Stimulated activated CD8-positive, alpha-beta memory T cell treated with anti-CD3 and anti-CD28 coated beads, Interleukin-15, amount 100 ng/mL, for 24 hours (primary cell): ENCODE data around the gene LGALS9.
A peak's percentile ranks its signal among the peaks of the same experiment; 100 is the strongest.
"Not testable (repeated sequence)": the region's sequence is repeated elsewhere in the genome, so short reads cannot be mapped to it uniquely, and the experiment has no call there.

Experiments
- DNase-seq: peaks from one replicate; pipeline ENCODE4 v3.0.0-alpha.2; 2020; ENCODE audit warnings: low read depth

Gene LGALS9

GRCh38 chr17:27631411-27631760 lies 398 bp downstream of the LGALS9 start:
- no peak for DNase-seq

GRCh38 chr17:27631897-27632725 lies 1.1 kb downstream of the LGALS9 start:
- no peak for DNase-seq

GRCh38 chr17:27632766-27633165 lies 1.8 kb downstream of the LGALS9 start:
- not testable (repeated sequence) for DNase-seq

GRCh38 chr17:27633312-27634025 lies 2.5 kb downstream of the LGALS9 start:
- no peak for DNase-seq

GRCh38 chr17:27634026-27634335 lies 3.0 kb downstream of the LGALS9 start:
- DNase-seq: no peak

- DNase-seq: no peak
Observed at GRCh38 chr17:27634776-27635175, 3.8 kb downstream of the LGALS9 start.

GRCh38 chr17:27635275-27635823 lies 4.4 kb downstream of the LGALS9 start:
- DNase-seq: no peak

- DNase-seq: not testable (repeated sequence)
Observed at GRCh38 chr17:27636005-27636520, 5.1 kb downstream of the LGALS9 start.

- not testable (repeated sequence) for DNase-seq
Observed at GRCh38 chr17:27637818-27638217, 6.8 kb downstream of the LGALS9 start.

GRCh38 chr17:27638415-27638914 lies 7.5 kb downstream of the LGALS9 start:
- not testable (repeated sequence) for DNase-seq

GRCh38 chr17:27640790-27641189 lies 9.8 kb downstream of the LGALS9 start:
- DNase-seq: no peak

GRCh38 chr17:27644586-27644985 lies 13.6 kb downstream of the LGALS9 start:
- no peak for DNase-seq

GRCh38 chr17:27645621-27646020 lies 14.6 kb downstream of the LGALS9 start:
- DNase-seq: not testable (repeated sequence)

GRCh38 chr17:27646232-27646631 lies 15.2 kb downstream of the LGALS9 start:
- no peak for DNase-seq

- no peak for DNase-seq
Observed at GRCh38 chr17:27647765-27648164, 16.8 kb downstream of the LGALS9 start.

GRCh38 chr17:27649111-27649571 lies 18.2 kb downstream of the LGALS9 start:
- not testable (repeated sequence) for DNase-seq

GRCh38 chr17:27649929-27650328 lies 18.9 kb downstream of the LGALS9 start:
- no peak for DNase-seq

GRCh38 chr17:27650836-27651235 lies 19.8 kb downstream of the LGALS9 start:
- no peak for DNase-seq

- DNase-seq: peak; percentile 47
Observed at GRCh38 chr17:27651411-27652345, 20.7 kb downstream of the LGALS9 start.

- DNase-seq: not testable (repeated sequence)
Observed at GRCh38 chr17:27653449-27653971, 22.5 kb downstream of the LGALS9 start.

- no peak for DNase-seq
Observed at GRCh38 chr17:27654136-27654535, 23.1 kb downstream of the LGALS9 start.
